Heart right ventricle (tissue), 16 donors: Measurements from ENCODE around the gene INTS1. TPM values are rescaled to one million over a fixed set of nuclear protein-coding genes. Genes with fewer than 3 reads are reported as not detected.

Source experiments
- ATAC-seq, 8 donors: fragments of 200-7000 bp; cut with Tn5 transposase; one replicate each; pipeline ENCODE4 v1.9.1; 2020; ENCODE audit warnings: mild to moderate bottlenecking in 8 of 8, moderate library complexity in 8 of 8, moderate number of reproducible peaks in 1 of 8
- DNase-seq, 2 donors: peaks; one replicate each; pipeline ENCODE4 v3.0.0-alpha.2; 2020
- H3K27ac ChIP-seq, 10 donors: fragments of 200-600 bp; sonication (generic) in 2 of 10; one replicate each; pipeline versions ENCODE4 v1.5.0 to v1.8.0; 2020 to 2022; ENCODE audit warnings: mild to moderate bottlenecking in 3 of 10
- H3K27me3 ChIP-seq, 7 donors: fragments of 200-600 bp; one replicate each; pipeline ENCODE4 v1.8.0; 2021 to 2022; ENCODE audit warnings: mild to moderate bottlenecking in 2 of 7
- H3K36me3 ChIP-seq, 9 donors: fragments of 200-600 bp; sonication (generic) in 1 of 9; one replicate each; pipeline versions ENCODE4 v1.5.0 to v1.8.0; 2020 to 2022; ENCODE audit warnings: mild to moderate bottlenecking in 2 of 9
- H3K4me1 ChIP-seq, 9 donors: fragments of 200-600 bp; sonication (generic) in 1 of 9; one replicate each; pipeline versions ENCODE4 v1.5.0 to v1.8.0; 2020 to 2022; ENCODE audit warnings: mild to moderate bottlenecking in 4 of 9
- H3K4me3 ChIP-seq, 10 donors: fragments of 200-600 bp; sonication (generic) in 2 of 10; one replicate each; pipeline versions ENCODE4 v1.5.0 to v1.8.0; 2020 to 2022; ENCODE audit warnings: mild to moderate bottlenecking in 7 of 10, moderate library complexity in 2 of 10
- H3K9me3 ChIP-seq, 11 donors: fragments of 200-600 bp in 10 of 11; sonication (generic) in 2 of 11; one replicate each; pipeline versions ENCODE4 v1.5.0 to v1.8.0; 2013 to 2022; ENCODE audit warnings: mild to moderate bottlenecking in 2 of 11, control low read depth in 1 of 11, moderate library complexity in 1 of 11
- WGBS, 2 donors: extraction: QIAGEN DNeasy Blood & Tissue Kit; methylation state at CpG; one replicate each; pipeline ENCODE4 v1.1.7; 2013; ENCODE audit warnings: inconsistent platforms in 1 of 2; 5-methylcytosine and 5-hydroxymethylcytosine counted together
- intact Hi-C, 10 donors: fragments of 100-400 bp; cut with DNase I; formaldehyde crosslinking; loops; one replicate each; pipeline versions ENCODE4 v1.11.1 to v1.14.2; 2022
- polyA plus RNA-seq, 2 donors: library from polyadenylated mRNA; stranded (reverse); fragments of 200-250 nt; gene quantifications; one replicate each; pipeline ENCODE4 v1.2.3, GENCODE V29; 2013
- total RNA-seq, 10 donors: library from RNA; stranded (reverse); fragmentation: NEBNext Ultra II Directional in 3 of 10; extraction: Animal tissue kit (Norgen Biotek cat#: 25700) in 3 of 10; gene quantifications; one replicate each; pipeline versions ENCODE4 v1.2.1 to v1.2.4, GENCODE V29; 2021 to 2023
- TF ChIP-seq, protein P1 (sequence below), 9 donors: fragments of 200-600 bp; sonication (generic) in 2 of 9; IDR thresholded peaks; one replicate each; pipeline versions ENCODE4 v1.5.0 to v1.8.0; 2021 to 2022; ENCODE audit warnings: antibody characterized with exemption in 9 of 9, mild to moderate bottlenecking in 5 of 9, moderate library complexity in 1 of 9
- donor health status: Arrhythmogenic right ventricular cardiomyopathy.
- donor health status: ischemic (EF 13 %, LVEDD 7.1; RV severe dilation, severe dysfunction).
- donor health status: healthy with polysubstance abuse.
- donor health status: DM: no; HTN: yes; CAD: no.
- donor health status: DM: no; HTN: no; CAD: no.
- donor health status: ischemic (EF 25% LVEDD 6.9; RV normal size, moderate dysfunction).
- donor health status: ischemic (EF 25% LVEDD 5.7; RV mildly dilated, moderate dysfunction).
- donor health status: healthy.
- donor health status: DM: yes; HTN: yes; CAD: no.
- donor health status: Ischemic cardiomyopathy.
- donor health status: ischemic (EF 35%, LVEDD 5.7; RV mildly dilated, moderate dysfunction).
- donor health status: nonischemic (EF 11% LVEDD 7.7; RV severe dilation, severe dysfunction).
- donor health status: DM: yes; HTN: yes; CAD: no.
- donor health status: PGD.
- donor health status: ischemic (EF 29% LVEDD 5.4; RV normal size, mild dysfunction).
- donor health status: nonischemic (EF 23%, LVEDD 6.1; RV moderate dilation, normal function).

The INTS1 gene
- total and polyA plus RNA-seq, 12 donors = 41.5 to 59.4 (median 45.4) TPM

DNA sequence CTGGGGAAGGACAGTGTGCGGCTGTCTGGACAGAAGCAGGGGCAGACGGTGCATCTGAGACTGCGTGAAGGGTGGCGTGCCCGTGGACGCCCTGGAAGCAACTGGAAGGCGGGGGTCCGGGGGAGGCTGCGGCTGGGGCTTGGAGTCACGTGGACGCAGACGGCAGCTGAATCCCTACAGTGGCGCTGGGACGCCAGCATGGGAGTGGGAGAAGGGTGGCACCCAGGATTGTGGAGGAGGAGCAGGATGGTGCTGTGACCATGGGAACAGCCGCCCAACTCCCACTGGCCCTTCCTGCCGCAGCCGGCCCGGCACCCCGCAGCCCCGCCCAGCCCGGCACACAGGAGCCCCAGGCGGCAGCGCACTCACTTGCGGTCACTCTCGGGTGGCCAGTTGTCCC lies 9.7 kb downstream of the INTS1 start:
- H3K4me1 ChIP-seq = no peaks in the 10 kb centered on the region
- no peak overlapping the region for H3K4me3 ChIP-seq
- H3K27me3 ChIP-seq = no peaks in the 10 kb centered on the region
- no peaks in the 10 kb centered on the region for H3K9me3 ChIP-seq
- H3K36me3 ChIP-seq = peaks cover 0 to 98% (median 65%) of the 10 kb centered on the region in 9 donors
- intact Hi-C loops = no loop called here
- no peak for DNase-seq
- TF ChIP-seq, protein P1, sequence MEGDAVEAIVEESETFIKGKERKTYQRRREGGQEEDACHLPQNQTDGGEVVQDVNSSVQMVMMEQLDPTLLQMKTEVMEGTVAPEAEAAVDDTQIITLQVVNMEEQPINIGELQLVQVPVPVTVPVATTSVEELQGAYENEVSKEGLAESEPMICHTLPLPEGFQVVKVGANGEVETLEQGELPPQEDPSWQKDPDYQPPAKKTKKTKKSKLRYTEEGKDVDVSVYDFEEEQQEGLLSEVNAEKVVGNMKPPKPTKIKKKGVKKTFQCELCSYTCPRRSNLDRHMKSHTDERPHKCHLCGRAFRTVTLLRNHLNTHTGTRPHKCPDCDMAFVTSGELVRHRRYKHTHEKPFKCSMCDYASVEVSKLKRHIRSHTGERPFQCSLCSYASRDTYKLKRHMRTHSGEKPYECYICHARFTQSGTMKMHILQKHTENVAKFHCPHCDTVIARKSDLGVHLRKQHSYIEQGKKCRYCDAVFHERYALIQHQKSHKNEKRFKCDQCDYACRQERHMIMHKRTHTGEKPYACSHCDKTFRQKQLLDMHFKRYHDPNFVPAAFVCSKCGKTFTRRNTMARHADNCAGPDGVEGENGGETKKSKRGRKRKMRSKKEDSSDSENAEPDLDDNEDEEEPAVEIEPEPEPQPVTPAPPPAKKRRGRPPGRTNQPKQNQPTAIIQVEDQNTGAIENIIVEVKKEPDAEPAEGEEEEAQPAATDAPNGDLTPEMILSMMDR (IDR thresholded peaks at IDR 0.05) = no peak
- no peak for ATAC-seq
- WGBS, 2 donors = 91 to 93% methylated on average over 25 of the region's 25 CpGs
- H3K27ac ChIP-seq = no peak overlapping the region

DNA sequence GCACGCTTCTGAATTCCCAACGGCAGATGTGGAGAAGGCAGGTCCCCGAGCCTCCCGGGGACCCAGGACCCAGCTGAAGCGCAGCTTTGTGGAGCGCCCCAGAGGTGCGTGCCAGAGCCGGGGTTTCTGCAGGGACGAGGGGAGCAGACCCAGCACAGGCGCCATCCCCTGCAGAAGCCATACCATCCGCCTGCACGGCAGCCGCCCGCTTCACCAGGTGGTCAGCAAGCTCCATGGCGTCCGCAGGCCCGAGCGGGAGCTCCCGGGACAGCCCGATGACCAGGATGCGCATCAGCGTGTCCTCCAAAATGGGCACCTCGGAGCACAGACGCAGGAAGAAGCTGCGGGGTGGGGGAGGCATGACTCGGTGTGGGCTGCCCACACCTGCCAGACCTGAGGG lies 10.6 kb downstream of the INTS1 start:
- no peak for DNase-seq
- intact Hi-C loops = no loop called here
- TF ChIP-seq, protein P1 (IDR thresholded peaks at IDR 0.05) = no peak
- 94 to 97% methylated on average over 26 of the region's 26 CpGs for WGBS, 2 donors
- no peaks in the 10 kb centered on the region for H3K27me3 ChIP-seq
- H3K27ac ChIP-seq = no peak overlapping the region
- ATAC-seq = no peak
- H3K4me3 ChIP-seq = no peak overlapping the region
- H3K9me3 ChIP-seq = no peaks in the 10 kb centered on the region
- H3K36me3 ChIP-seq = peaks cover 0 to 98% (median 65%) of the 10 kb centered on the region in 9 donors
- no peaks in the 10 kb centered on the region for H3K4me1 ChIP-seq

DNA sequence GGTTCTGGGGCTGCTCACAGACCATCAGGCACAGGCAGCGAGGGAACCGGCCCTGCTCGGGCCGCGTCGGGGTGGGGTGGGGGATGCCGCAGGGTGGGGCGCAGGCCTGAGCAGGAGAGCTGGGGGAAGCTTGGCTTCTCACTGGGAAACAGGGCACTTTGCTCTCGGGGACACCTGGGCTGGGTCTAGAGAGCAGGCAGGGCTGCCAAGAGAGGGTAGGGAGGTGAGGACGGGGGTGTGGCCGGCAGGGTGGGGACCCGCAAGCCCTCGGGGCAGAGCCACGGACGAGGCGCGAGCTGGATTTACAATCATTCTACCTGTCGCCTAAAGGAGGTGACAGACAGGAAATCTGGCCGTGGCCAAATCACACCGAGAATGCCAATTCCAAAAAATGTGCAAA lies 11.1 kb downstream of the INTS1 start:
- 93% methylated on average over 20 of the region's 20 CpGs for WGBS, 2 donors
- no peak overlapping the region for H3K27ac ChIP-seq
- no peak overlapping the region for H3K4me3 ChIP-seq
- TF ChIP-seq, protein P1 (IDR thresholded peaks at IDR 0.05) = no peak
- H3K4me1 ChIP-seq = no peaks in the 10 kb centered on the region
- DNase-seq = no peak
- H3K36me3 ChIP-seq = peaks cover 0 to 100% (median 65%) of the 10 kb centered on the region in 9 donors
- H3K27me3 ChIP-seq = no peaks in the 10 kb centered on the region
- ATAC-seq = no peak
- intact Hi-C loops = no loop called here
- no peaks in the 10 kb centered on the region for H3K9me3 ChIP-seq

DNA sequence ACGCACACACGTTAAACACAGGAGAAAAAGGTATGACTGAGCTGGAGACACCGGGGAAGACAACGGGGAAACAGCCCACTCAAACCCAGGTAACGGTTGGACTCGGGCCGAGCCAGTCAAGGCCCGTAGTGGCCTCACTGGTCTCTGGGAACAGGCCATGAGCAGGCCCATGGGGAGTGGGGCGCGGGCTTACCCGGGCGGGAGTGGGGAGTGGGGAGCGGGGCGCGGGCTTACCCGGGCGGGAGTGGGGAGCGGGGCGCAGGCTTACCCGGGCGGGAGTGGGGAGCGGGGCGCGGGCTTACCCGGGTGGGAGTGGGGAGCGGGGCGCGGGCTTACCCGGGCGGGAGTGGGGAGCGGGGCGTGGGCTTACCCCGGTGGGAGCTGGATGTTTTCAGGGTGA lies 11.5 kb downstream of the INTS1 start:
- Histone ChIP-seq H3K36me3 (peaks cover 0 to 100% (median 63%) of the 10 kb centered on the region in 9 donors), H3K9me3 (no peaks in the 10 kb centered on the region), H3K4me1 (no peaks in the 10 kb centered on the region), H3K27ac (no peak overlapping the region), H3K27me3 (no peaks in the 10 kb centered on the region), H3K4me3 (no peak overlapping the region)
- intact Hi-C loops = no loop called here
- no peak for ATAC-seq
- TF ChIP-seq, protein P1 (IDR thresholded peaks at IDR 0.05) = no peak
- no peak for DNase-seq
- WGBS, 2 donors = 91 to 97% methylated on average over 23 to 33 of the region's 33 CpGs
